Smooth muscle cell of the brain vasculature (primary cell): ENCODE data around the gene TNS4.
"Not testable (repeated sequence)": the region's sequence is repeated elsewhere in the genome, so short reads cannot be mapped to it uniquely, and the experiment has no call there.

ENCODE experiments used
- DNase-seq: peaks from one replicate; pipeline ENCODE4 v3.0.0-alpha.2; 2012; ENCODE audit warnings: low read depth, low spot score

The TNS4 gene

GRCh38 chr17:40501499-40501911, at the start of gene TNS4:
TSS of gene TNS4 (minus strand) at chr17:40501623. CDS start at chr17:40496425, 5,198 bp downstream.
- DNase-seq = no peak

GRCh38 chr17:40550608-40551007, 49.2 kb upstream of the TNS4 start:
- DNase-seq = peak; percentile 88

- no peak for DNase-seq
These were observed 47.7 kb upstream of the TNS4 start for GRCh38 chr17:40548982-40549685.

GRCh38 chr17:40548491-40548981, 47.1 kb upstream of the TNS4 start:
- DNase-seq = no peak

- no peak for DNase-seq
These were observed 46.5 kb upstream of the TNS4 start for GRCh38 chr17:40547785-40548478.

GRCh38 chr17:40547079-40547784, 45.8 kb upstream of the TNS4 start:
- no peak for DNase-seq

- DNase-seq = not testable (repeated sequence)
These were observed 45.1 kb upstream of the TNS4 start for GRCh38 chr17:40546497-40546896.

GRCh38 chr17:40545660-40546059, 44.2 kb upstream of the TNS4 start:
- no peak for DNase-seq

- DNase-seq = peak; percentile 98
These were observed 41.4 kb upstream of the TNS4 start for GRCh38 chr17:40542558-40543411.

GRCh38 chr17:40541873-40542557, 40.6 kb upstream of the TNS4 start:
- no peak for DNase-seq

GRCh38 chr17:40541060-40541872, 39.8 kb upstream of the TNS4 start:
- no peak for DNase-seq

- no peak for DNase-seq
These were observed 39.0 kb upstream of the TNS4 start for GRCh38 chr17:40540448-40540847.

GRCh38 chr17:40539711-40540411, 38.4 kb upstream of the TNS4 start:
- no peak for DNase-seq

- DNase-seq = no peak
These were observed 37.7 kb upstream of the TNS4 start for GRCh38 chr17:40538936-40539705.

GRCh38 chr17:40538019-40538935, 36.9 kb upstream of the TNS4 start:
- no peak for DNase-seq

GRCh38 chr17:40536295-40537171, 35.1 kb upstream of the TNS4 start:
- no peak for DNase-seq

- no peak for DNase-seq
These were observed 34.5 kb upstream of the TNS4 start for GRCh38 chr17:40535924-40536294.
